WTC11 (cell line): ENCODE results near the gene EEFSEC. TPM values are rescaled to one million over a fixed set of nuclear protein-coding genes. Genes with fewer than 3 reads are reported as not detected.

ENCODE experiments used
- ATAC-seq: fragments of 200-7000 bp; cut with Tn5 transposase; 2 replicates; pipeline ENCODE4 v1.10.0; 2021; ENCODE audit warnings: mild to moderate bottlenecking, moderate library complexity
- CTCF ChIA-PET: fragments of 300-600 bp; sonication (Branson Sonifier 250); formaldehyde crosslinking; loops from one replicate; lab custom pipeline; 2021; ENCODE audit warnings: antibody characterized with exemption; lab: Charles Lee
- POLR2A ChIA-PET: fragments of 350-600 bp; sonication (Branson Sonifier 250); formaldehyde crosslinking; loops from one replicate; lab custom pipeline; 2021; ENCODE audit warnings: antibody characterized with exemption; lab: Charles Lee
- DNase-seq: peaks from one replicate; pipeline ENCODE4 v3.0.0; 2021; ENCODE audit warnings: low spot score
- H3K27ac Mint-ChIP-seq: 2 replicates; pipeline ENCODE4 v1.8.0; 2021; ENCODE audit warnings: mixed read lengths
- H3K27me3 Mint-ChIP-seq: 2 replicates; pipeline ENCODE4 v1.8.0; 2021; ENCODE audit warnings: low read depth, mild to moderate bottlenecking, moderate library complexity, mixed read lengths
- H3K36me3 Mint-ChIP-seq: 2 replicates; pipeline ENCODE4 v1.8.0; 2021; ENCODE audit warnings: mixed read lengths
- H3K4me1 Mint-ChIP-seq: 2 replicates; pipeline ENCODE4 v1.8.0; 2022; ENCODE audit warnings: mixed read lengths
- H3K4me3 Mint-ChIP-seq: 2 replicates; pipeline ENCODE4 v1.8.0; 2021; ENCODE audit warnings: mild to moderate bottlenecking, moderate library complexity, mixed read lengths
- H3K9me3 Mint-ChIP-seq: 2 replicates; pipeline ENCODE4 v1.8.0; 2021; ENCODE audit warnings: mixed read lengths
- CDX4 ChIP-seq: fragments of 250-450 bp; sonication (Bioruptor Pico); IDR thresholded peaks from 2 replicates; pipeline ENCODE4 v1.9.0; 2021; ENCODE audit warnings: moderate library complexity, mild to moderate bottlenecking, inconsistent platforms, borderline replicate concordance
- IRF2 ChIP-seq: sonication (generic); formaldehyde crosslinking; IDR thresholded peaks from 2 replicates; pipeline ENCODE4 v1.8.0; 2022; ENCODE audit warnings: low read depth, missing genetic modification reagents, borderline replicate concordance
- JAZF1 ChIP-seq: fragments of 250-450 bp; sonication (Bioruptor Pico); IDR thresholded peaks from 2 replicates; pipeline ENCODE4 v1.9.0; 2021; ENCODE audit warnings: moderate library complexity, mild to moderate bottlenecking, inconsistent platforms
- JUN ChIP-seq: sonication (generic); formaldehyde crosslinking; IDR thresholded peaks from 2 replicates; pipeline ENCODE4 v1.8.0; 2023; ENCODE audit warnings: mild to moderate bottlenecking, missing genetic modification reagents
- NR1H2 ChIP-seq: sonication (generic); formaldehyde crosslinking; IDR thresholded peaks from 2 replicates; pipeline ENCODE4 v1.9.0; 2021; ENCODE audit warnings: mild to moderate bottlenecking, moderate library complexity, missing genetic modification reagents
- PRDM15 ChIP-seq: sonication (generic); formaldehyde crosslinking; IDR thresholded peaks from 2 replicates; pipeline ENCODE4 v1.8.0; 2022; ENCODE audit warnings: missing genetic modification reagents
- RELA ChIP-seq: sonication (generic); formaldehyde crosslinking; IDR thresholded peaks from 2 replicates; pipeline ENCODE4 v1.8.1; 2022; ENCODE audit warnings: missing genetic modification reagents, mild to moderate bottlenecking, borderline replicate concordance
- SMAD3 ChIP-seq: sonication (generic); formaldehyde crosslinking; IDR thresholded peaks from 2 replicates; pipeline ENCODE4 v1.8.0; 2022; ENCODE audit warnings: missing genetic modification reagents, mild to moderate bottlenecking, borderline replicate concordance
- TEAD1 ChIP-seq: sonication (generic); formaldehyde crosslinking; IDR thresholded peaks from 2 replicates; pipeline ENCODE4 v1.8.0; 2022; ENCODE audit warnings: mild to moderate bottlenecking, missing genetic modification reagents
- ZMAT4 ChIP-seq: fragments of 250-450 bp; sonication (Bioruptor Pico); IDR thresholded peaks from 2 replicates; pipeline ENCODE4 v1.9.0; 2021; ENCODE audit warnings: mild to moderate bottlenecking
- ZNF232 ChIP-seq: sonication (generic); formaldehyde crosslinking; IDR thresholded peaks from 2 replicates; pipeline ENCODE4 v1.8.0; 2022; ENCODE audit warnings: mild to moderate bottlenecking, missing genetic modification reagents
- ZNF263 ChIP-seq: sonication (generic); formaldehyde crosslinking; IDR thresholded peaks from 2 replicates; pipeline ENCODE4 v1.8.1; 2022; ENCODE audit warnings: low read depth, mild to moderate bottlenecking, moderate library complexity, missing genetic modification reagents
- ZNF396 ChIP-seq: fragments of 250-450 bp; sonication (Bioruptor Pico); IDR thresholded peaks from 2 replicates; pipeline ENCODE4 v1.8.0; 2021; ENCODE audit warnings: mild to moderate bottlenecking, moderate library complexity, borderline replicate concordance
- total RNA-seq: library from RNA; stranded (reverse); gene quantifications from 3 replicates; pipeline ENCODE4 v1.2.3, GENCODE V29; 2021
- TF ChIP-seq, protein P1 (sequence below): sonication (generic); formaldehyde crosslinking; IDR thresholded peaks from 2 replicates; pipeline ENCODE4 v1.8.1; 2023; ENCODE audit warnings: mild to moderate bottlenecking, missing genetic modification reagents
- TF ChIP-seq, protein P2 (sequence below): sonication (generic); formaldehyde crosslinking; IDR thresholded peaks from 2 replicates; pipeline ENCODE4 v1.8.0; 2022; ENCODE audit warnings: mild to moderate bottlenecking, missing genetic modification reagents
- TF ChIP-seq, protein P3 (sequence below): sonication (generic); formaldehyde crosslinking; IDR thresholded peaks from 2 replicates; pipeline ENCODE4 v1.8.0; 2022; ENCODE audit warnings: mild to moderate bottlenecking, missing genetic modification reagents

EEFSEC gene
- total RNA-seq, 1 experiment from 2014 or later, result 13.7 TPM

- TF ChIP-seq ZNF232 (CRISPR knock-in tag), result no peak
- no peak for TF ChIP-seq NR1H2
- TF ChIP-seq PRDM15 (CRISPR knock-in tag), result no peak
- TF ChIP-seq, protein P1, sequence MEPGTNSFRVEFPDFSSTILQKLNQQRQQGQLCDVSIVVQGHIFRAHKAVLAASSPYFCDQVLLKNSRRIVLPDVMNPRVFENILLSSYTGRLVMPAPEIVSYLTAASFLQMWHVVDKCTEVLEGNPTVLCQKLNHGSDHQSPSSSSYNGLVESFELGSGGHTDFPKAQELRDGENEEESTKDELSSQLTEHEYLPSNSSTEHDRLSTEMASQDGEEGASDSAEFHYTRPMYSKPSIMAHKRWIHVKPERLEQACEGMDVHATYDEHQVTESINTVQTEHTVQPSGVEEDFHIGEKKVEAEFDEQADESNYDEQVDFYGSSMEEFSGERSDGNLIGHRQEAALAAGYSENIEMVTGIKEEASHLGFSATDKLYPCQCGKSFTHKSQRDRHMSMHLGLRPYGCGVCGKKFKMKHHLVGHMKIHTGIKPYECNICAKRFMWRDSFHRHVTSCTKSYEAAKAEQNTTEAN, result no peak
- no peak for TF ChIP-seq ZMAT4 (CRISPR knock-in tag)
- TF ChIP-seq RELA, result no peak
- no peak for TF ChIP-seq ZNF263 (CRISPR knock-in tag)
- no peak for TF ChIP-seq TEAD1 (CRISPR knock-in tag)
- TF ChIP-seq SMAD3, result no peak
- TF ChIP-seq JAZF1 (CRISPR knock-in tag), result no peak
- no peak for TF ChIP-seq ZNF396
- TF ChIP-seq, protein P2, sequence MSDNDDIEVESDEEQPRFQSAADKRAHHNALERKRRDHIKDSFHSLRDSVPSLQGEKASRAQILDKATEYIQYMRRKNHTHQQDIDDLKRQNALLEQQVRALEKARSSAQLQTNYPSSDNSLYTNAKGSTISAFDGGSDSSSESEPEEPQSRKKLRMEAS (CRISPR knock-in tag), result no peak
- no peak for TF ChIP-seq CDX4 (CRISPR knock-in tag)
- TF ChIP-seq, all 79 proteins: peak for 0
- CTCF ChIA-PET, result no interaction called here
- ATAC-seq, result no peak
- Mint-ChIP-seq H3K9me3 (no peaks in the 10 kb centered on the region), H3K4me3 (no peak overlapping the region), H3K4me1 (peaks cover 21% of the 10 kb centered on the region), H3K27me3 (no peaks in the 10 kb centered on the region), H3K36me3 (no peaks in the 10 kb centered on the region; the same call in 1 of the 2 replicates), H3K27ac (no peak overlapping the region)
- no peak for DNase-seq
- POLR2A ChIA-PET, result no interaction called here
Measured at GRCh38 chr3:128352326-128352725, 199.0 kb downstream of the EEFSEC start.

GRCh38 chr3:128353361-128353965 is 200.2 kb downstream of the EEFSEC start:
- TF ChIP-seq JUN (no peak), IRF2 (CRISPR knock-in tag) (no peak), ZNF263 (CRISPR knock-in tag) (no peak), JAZF1 (CRISPR knock-in tag) (no peak), PRDM15 (CRISPR knock-in tag) (no peak)
- TF ChIP-seq, protein P3, sequence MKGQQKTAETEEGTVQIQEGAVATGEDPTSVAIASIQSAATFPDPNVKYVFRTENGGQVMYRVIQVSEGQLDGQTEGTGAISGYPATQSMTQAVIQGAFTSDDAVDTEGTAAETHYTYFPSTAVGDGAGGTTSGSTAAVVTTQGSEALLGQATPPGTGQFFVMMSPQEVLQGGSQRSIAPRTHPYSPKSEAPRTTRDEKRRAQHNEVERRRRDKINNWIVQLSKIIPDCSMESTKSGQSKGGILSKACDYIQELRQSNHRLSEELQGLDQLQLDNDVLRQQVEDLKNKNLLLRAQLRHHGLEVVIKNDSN (CRISPR knock-in tag), result no peak
- DNase-seq, result no peak
- Mint-ChIP-seq H3K4me3 (no peak overlapping the region), H3K27ac (no peak overlapping the region), H3K36me3 (peaks cover 4% of the 10 kb centered on the region; the same call in 1 of the 2 replicates), H3K27me3 (no peaks in the 10 kb centered on the region), H3K4me1 (peaks cover 11% of the 10 kb centered on the region), H3K9me3 (no peaks in the 10 kb centered on the region)
- CTCF ChIA-PET, result no interaction called here
- ATAC-seq, result no peak
- POLR2A ChIA-PET, result no interaction called here
